GM23338 (cell line): ENCODE results near the gene TRIM44. TPM values are rescaled to one million over a fixed set of nuclear protein-coding genes. Genes with fewer than 3 reads are reported as not detected.

Experiments
- ATAC-seq: fragments of 200-7000 bp; cut with Tn5 transposase; 3 replicates; pipeline ENCODE4 v1.9.1; 2020
- DNase-seq: peaks from one replicate; pipeline ENCODE4 v3.0.0-alpha.2; 2015; ENCODE audit warnings: low spot score
- H2AFZ ChIP-seq: fragments of 200-600 bp; sonication (generic); 2 replicates; pipeline ENCODE4 v1.8.0; 2016; ENCODE audit warnings: antibody characterized with exemption, mild to moderate bottlenecking, moderate library complexity
- H3F3A ChIP-seq: fragments of 200-600 bp; sonication (generic); replicated peaks from 2 replicates; pipeline ENCODE4 v1.8.0; 2017; ENCODE audit warnings: antibody characterized with exemption, mixed run types, low read depth
- H3K27ac ChIP-seq: fragments of 200-600 bp; sonication (generic); 2 replicates; pipeline ENCODE4 v1.6.1; 2016; ENCODE audit warnings: low read depth
- H3K27me3 ChIP-seq: fragments of 200-600 bp; sonication (generic); 2 replicates; pipeline ENCODE4 v1.8.0; 2016; ENCODE audit warnings: mild to moderate bottlenecking, mixed run types, moderate library complexity; ENCODE audit not compliant: insufficient read depth
- H3K36me3 ChIP-seq: fragments of 200-600 bp; sonication (generic); 2 replicates; pipeline ENCODE4 v1.8.0; 2016; ENCODE audit warnings: mild to moderate bottlenecking; ENCODE audit not compliant: insufficient read depth
- H3K4me1 ChIP-seq: fragments of 200-600 bp; sonication (generic); 2 replicates; pipeline ENCODE4 v1.8.0; 2016; ENCODE audit warnings: mild to moderate bottlenecking, moderate library complexity; ENCODE audit not compliant: insufficient read depth
- H3K4me2 ChIP-seq: fragments of 200-600 bp; sonication (generic); 2 replicates; pipeline ENCODE4 v1.7.1; 2017; ENCODE audit warnings: mixed run types
- H3K4me3 ChIP-seq: fragments of 200-600 bp; sonication (generic); 2 replicates; pipeline ENCODE4 v1.6.1; 2016; ENCODE audit warnings: mixed run types
- H3K79me2 ChIP-seq: fragments of 200-600 bp; sonication (generic); replicated peaks from 2 replicates; pipeline ENCODE4 v1.8.0; 2017; ENCODE audit warnings: mild to moderate bottlenecking; ENCODE audit not compliant: insufficient read depth
- H3K9me2 ChIP-seq: fragments of 200-600 bp; sonication (generic); 2 replicates; pipeline ENCODE4 v1.8.0; 2017; ENCODE audit not compliant: insufficient read depth
- H4K20me1 ChIP-seq: fragments of 200-600 bp; sonication (generic); replicated peaks from 2 replicates; pipeline ENCODE4 v1.8.0; 2017; ENCODE audit warnings: mild to moderate bottlenecking; ENCODE audit not compliant: insufficient read depth
- H3K27ac Mint-ChIP-seq: 2 replicates; pipeline ENCODE4 v1.8.0; 2020; ENCODE audit warnings: inconsistent platforms, mild to moderate bottlenecking, moderate library complexity, mixed read lengths
- H3K27me3 Mint-ChIP-seq: 3 replicates; pipeline ENCODE4 v1.8.0; 2022; ENCODE audit warnings: low read depth, mild to moderate bottlenecking, moderate library complexity, mixed read lengths, inconsistent platforms; ENCODE audit not compliant: insufficient read depth, poor library complexity
- H3K36me3 Mint-ChIP-seq: 3 replicates; pipeline ENCODE4 v1.8.0; 2021; ENCODE audit warnings: low read depth, mild to moderate bottlenecking, inconsistent platforms, moderate library complexity, mixed read lengths
- H3K4me1 Mint-ChIP-seq: 3 replicates; pipeline ENCODE4 v1.8.0; 2020; ENCODE audit warnings: mild to moderate bottlenecking, inconsistent platforms, mixed read lengths
- H3K4me3 Mint-ChIP-seq: 3 replicates; pipeline ENCODE4 v1.8.0; 2021; ENCODE audit warnings: moderate library complexity, mild to moderate bottlenecking, inconsistent platforms, mixed read lengths
- H3K9me3 Mint-ChIP-seq: 3 replicates; pipeline ENCODE4 v1.8.0; 2020; ENCODE audit warnings: moderate library complexity, mild to moderate bottlenecking, inconsistent platforms, mixed read lengths
- CTCF ChIP-seq, 2 experiments: fragments of 200-600 bp in 1 of 2; sonication (generic) in 1 of 2; conservative IDR thresholded peaks; 2 replicates each; pipeline versions ENCODE4 v1.5.1 to v1.6.1; 2016 to 2017; ENCODE audit warnings: antibody characterized with exemption in 2 of 2, low read depth in 2 of 2, mild to moderate bottlenecking in 2 of 2, moderate library complexity in 1 of 2
- JUNB ChIP-seq: IDR thresholded peaks from one replicate; pipeline ENCODE4 v1.6.1; 2016; ENCODE audit warnings: antibody characterized with exemption; ENCODE audit not compliant: unreplicated experiment
- NANOG ChIP-seq: IDR thresholded peaks from 2 replicates; pipeline ENCODE4 v1.6.1; 2016; ENCODE audit warnings: antibody characterized with exemption, borderline replicate concordance
- ZNF331 ChIP-seq: fragments of 250-450 bp; sonication (Bioruptor Pico); IDR thresholded peaks from 2 replicates; pipeline ENCODE4 v1.5.0; 2020; ENCODE audit warnings: low read depth, mild to moderate bottlenecking, moderate library complexity
- ZNF462 ChIP-seq: fragments of 250-450 bp; sonication (Bioruptor Pico); IDR thresholded peaks from 2 replicates; pipeline ENCODE4 v1.5.0; 2020; ENCODE audit warnings: mild to moderate bottlenecking, moderate library complexity
- polyA plus RNA-seq: library from polyadenylated mRNA; unstranded; fragments of >200 nt; fragmentation: Nextera tagmentation; extraction: Ambion mirVana; gene quantifications from 2 replicates; pipeline ENCODE4 v1.2.1, GENCODE V29; 2016
- total RNA-seq: library from RNA; depleted of rRNA; stranded (reverse); fragments of >200 nt; shearing (Covaris generic); gene quantifications from 2 replicates; pipeline ENCODE4 v1.2.3, GENCODE V29; 2014

TRIM44 gene
- total and polyA plus RNA-seq, 2 experiments from 2014 or later: 10.3 to 10.4 TPM

- no peak for TF ChIP-seq NANOG
- TF ChIP-seq JUNB: no peak
- no peak for TF ChIP-seq ZNF462 (CRISPR knock-in tag)
- no peak for TF ChIP-seq ZNF331 (CRISPR knock-in tag)
- TF ChIP-seq CTCF (conservative IDR thresholded peaks at IDR 0.05; ENCODE audit: low read depth in 2 of 2): no peak
- no peak overlapping the region for H3K4me2 ChIP-seq
- no peaks in the 10 kb centered on the region for H3K36me3 ChIP-seq
- H3K36me3 Mint-ChIP-seq: no peaks in the 10 kb centered on the region
- peaks cover 5% of the 10 kb centered on the region; the same call in 2 of the 3 replicates for H3K4me1 Mint-ChIP-seq
- ATAC-seq (no peak), DNase-seq (no peak)
- no peak overlapping the region for H3K4me3 Mint-ChIP-seq
- no peaks in the 10 kb centered on the region for H3K27me3 ChIP-seq
- H3K79me2 ChIP-seq: peaks cover 84% of the 10 kb centered on the region
- 0 out of 2 replicates have a peak, but pooled peaks cover 7% of the 10 kb centered on the region for H4K20me1 ChIP-seq
- no peaks in the 10 kb centered on the region for H3K9me2 ChIP-seq
- no peak overlapping the region for H3K4me3 ChIP-seq
- no peaks in the 10 kb centered on the region for H3F3A ChIP-seq
- H3K27ac Mint-ChIP-seq: no peak overlapping the region
- no peak overlapping the region for H3K27ac ChIP-seq
- H3K27me3 Mint-ChIP-seq: no peaks in the 10 kb centered on the region
- H3K4me1 ChIP-seq: no peaks in the 10 kb centered on the region
- H2AFZ ChIP-seq: no peak overlapping the region
- no peaks in the 10 kb centered on the region for H3K9me3 Mint-ChIP-seq
Observed at GRCh38 chr11:35676611-35676965, 14.0 kb downstream of the TRIM44 start.
